GM18508 (cell line): ENCODE results near the gene MRAP.
"Not testable (repeated sequence)": the region's sequence is repeated elsewhere in the genome, so short reads cannot be mapped to it uniquely, and the experiment has no call there.

Experiments used
- ATAC-seq: cut with Tn5 transposase; IDR thresholded peaks from one replicate; pipeline ENCODE4 v1.9.1; 2021; ENCODE audit warnings: moderate number of reproducible peaks; ENCODE audit not compliant: insufficient read depth, unreplicated experiment

Gene MRAP

GRCh38 chr21:32298658-32299081, at the start of gene MRAP:
MRAP (plus strand) TSS chr21:32298855; CDS start chr21:32298972, 117 bp downstream.
- ATAC-seq = no peak

GRCh38 chr21:32249511-32250280, 49.0 kb upstream of the MRAP start:
- ATAC-seq = no peak

- ATAC-seq = no peak
These were observed 46.5 kb upstream of the MRAP start for GRCh38 chr21:32252136-32252535.

- no peak for ATAC-seq
These were observed 45.4 kb upstream of the MRAP start for GRCh38 chr21:32253215-32253641.

DNA sequence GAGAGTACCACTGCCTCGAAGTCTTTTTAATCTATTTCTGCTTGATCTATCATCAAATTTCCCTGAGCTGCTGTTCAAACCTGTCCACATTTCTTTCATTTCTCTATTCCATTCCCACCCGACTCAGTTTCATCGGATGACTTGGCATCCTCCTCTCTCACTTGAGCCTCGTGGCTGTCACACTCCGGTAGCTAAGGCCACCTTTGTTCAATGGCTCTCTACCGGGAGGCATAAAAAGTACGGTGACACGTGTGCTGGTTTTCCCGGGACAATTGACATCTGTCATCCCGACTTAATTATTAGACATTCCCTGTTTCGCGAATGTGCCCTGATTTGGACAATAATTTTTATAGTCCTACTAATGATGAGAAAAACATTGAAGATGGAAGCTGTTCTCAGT, 42.4 kb upstream of the MRAP start:
- ATAC-seq = no peak

- no peak for ATAC-seq
These were observed 41.6 kb upstream of the MRAP start for GRCh38 chr21:32256873-32257620.

- ATAC-seq = no peak
These were observed 40.5 kb upstream of the MRAP start for GRCh38 chr21:32257962-32258785.

DNA sequence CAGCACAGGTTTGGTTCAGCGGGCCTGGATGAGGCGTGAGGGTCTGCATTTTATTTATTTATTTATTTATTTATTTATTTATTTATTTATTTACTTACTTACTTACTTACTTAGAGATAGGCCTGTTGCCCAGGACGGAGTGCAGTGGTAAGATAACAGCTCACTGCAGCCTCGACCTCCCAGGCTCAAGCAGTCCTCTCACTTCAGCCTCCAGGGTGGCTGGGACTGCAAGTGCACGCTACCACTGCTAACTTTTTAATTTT, 39.9 kb upstream of the MRAP start:
- not testable (repeated sequence) for ATAC-seq

DNA sequence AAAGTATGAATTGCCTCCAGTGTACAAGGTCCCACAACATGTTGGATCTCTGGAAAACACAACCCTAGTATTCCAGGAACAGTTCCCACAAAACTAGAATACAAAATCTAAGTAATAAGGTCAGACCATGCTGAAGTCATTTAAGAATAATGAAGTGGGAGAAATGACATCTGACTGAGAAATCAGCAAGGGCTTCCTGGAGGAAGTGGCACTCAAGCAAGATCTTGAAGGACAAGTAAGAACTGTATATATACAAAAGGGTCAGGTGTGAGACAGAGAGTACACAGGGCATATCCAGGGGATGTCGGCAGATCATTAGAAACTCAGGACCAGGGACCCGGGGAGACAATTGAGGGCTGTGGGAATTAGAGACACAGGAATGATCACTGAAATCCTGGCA, 38.5 kb upstream of the MRAP start:
- ATAC-seq = no peak

GRCh38 chr21:32261929-32262328, 36.7 kb upstream of the MRAP start:
- no peak for ATAC-seq

DNA sequence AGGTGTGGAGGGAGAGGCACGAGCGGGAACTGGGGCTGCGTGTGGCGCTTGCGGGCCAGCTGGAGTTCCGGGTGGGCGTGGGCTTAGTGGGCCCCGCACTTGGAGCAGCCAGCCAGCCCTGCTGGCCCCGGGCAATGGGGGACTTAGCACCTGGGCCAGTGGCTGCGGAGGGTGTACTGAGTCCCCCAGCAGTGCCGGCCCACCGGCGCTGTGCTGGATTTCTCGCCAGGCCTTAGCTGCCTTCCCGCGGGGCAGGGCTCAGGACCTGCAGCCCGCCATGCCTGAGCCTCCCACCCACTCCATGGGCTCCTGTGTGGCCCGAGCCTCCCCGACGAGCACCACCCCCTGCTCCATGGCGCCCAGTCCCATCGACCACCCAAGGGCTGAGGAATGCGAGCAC, 33.3 kb upstream of the MRAP start:
- not testable (repeated sequence) for ATAC-seq

DNA sequence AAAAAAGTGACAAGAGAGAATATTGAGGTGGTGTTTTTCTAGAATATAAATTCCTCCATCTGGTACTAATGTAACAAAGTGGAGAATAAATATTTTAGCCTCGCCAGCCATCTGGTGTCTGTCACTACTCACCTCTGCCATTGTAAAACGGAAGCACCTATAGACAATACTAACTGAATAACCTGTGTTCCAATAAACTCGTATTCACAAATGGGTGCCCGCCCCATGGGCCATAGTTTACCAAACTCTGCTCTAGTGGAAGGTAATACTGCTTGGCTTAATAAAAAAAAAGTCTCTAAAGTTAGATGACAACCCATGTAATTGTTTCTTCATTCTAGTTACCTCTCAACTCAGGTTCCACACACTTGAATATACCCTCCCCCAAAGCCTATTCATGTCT, 27.9 kb upstream of the MRAP start:
- no peak for ATAC-seq

- no peak for ATAC-seq
These were observed 22.0 kb upstream of the MRAP start for GRCh38 chr21:32276671-32277070.

- no peak for ATAC-seq
These were observed 20.6 kb upstream of the MRAP start for GRCh38 chr21:32278103-32278502.

DNA sequence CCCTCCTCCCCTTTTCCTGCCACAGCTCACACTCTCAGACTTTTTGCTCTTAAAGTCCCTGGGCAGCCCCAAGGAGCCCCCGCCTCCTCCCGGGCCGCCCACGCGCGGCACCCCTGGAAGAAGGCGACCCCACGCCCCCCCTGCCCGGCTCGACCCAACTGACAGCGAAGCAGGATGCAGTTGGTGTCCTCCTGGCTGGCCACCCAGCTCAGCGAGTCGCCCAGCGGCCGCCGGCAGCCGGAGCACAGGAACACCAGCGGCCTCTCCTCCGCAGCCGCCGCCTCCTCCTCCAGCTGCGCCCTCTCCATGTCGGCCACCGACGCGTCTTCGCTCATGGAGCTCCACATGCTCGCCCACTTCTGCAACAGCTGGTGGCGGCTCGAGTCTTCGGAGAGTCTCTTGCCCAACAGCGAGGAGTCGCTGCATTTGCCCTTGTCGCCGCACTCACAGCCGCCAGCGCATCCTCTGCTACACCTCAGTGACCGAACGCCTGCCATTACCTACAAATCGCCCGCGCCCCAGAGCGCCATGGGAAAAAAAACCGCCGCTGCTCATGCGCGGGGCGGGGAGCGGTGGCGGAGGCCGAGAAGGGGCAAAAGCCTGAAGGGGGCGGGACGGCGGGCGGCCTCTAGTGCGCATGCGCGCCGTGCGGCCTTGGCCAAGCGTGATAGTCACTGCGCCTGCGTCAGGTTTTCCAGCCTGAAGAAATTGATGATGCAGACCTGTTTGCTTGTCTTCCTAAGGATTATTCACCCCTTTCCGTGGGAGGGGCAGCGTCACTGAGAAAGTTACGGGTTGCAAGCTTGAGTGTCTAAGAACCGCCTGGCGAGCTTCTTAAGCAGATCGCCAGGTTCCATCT, 19.9 kb upstream of the MRAP start, which contains the start of gene MIS18A:
Gene MIS18A, minus strand, starts transcription at position 532 of the 859 bp plus-strand sequence. Its CDS starts 35 bp downstream, at position 497.
- peak; percentile 74 for ATAC-seq

DNA sequence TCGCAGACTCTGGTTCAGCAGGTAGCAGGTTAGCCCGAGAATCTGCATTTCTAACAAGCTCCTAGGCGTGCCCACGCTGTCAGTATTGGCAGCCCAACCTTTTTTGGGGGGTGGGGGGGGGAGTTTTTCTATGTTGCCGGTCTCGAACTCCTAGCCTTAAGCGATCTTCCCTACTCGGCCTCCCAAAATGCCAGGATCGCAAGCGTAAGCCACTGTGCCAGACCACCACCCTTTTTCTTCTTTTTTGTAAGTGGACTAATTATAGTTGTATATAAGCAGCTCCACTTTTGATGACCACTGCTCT, 19.3 kb upstream of the MRAP start:
- ATAC-seq = no peak

DNA sequence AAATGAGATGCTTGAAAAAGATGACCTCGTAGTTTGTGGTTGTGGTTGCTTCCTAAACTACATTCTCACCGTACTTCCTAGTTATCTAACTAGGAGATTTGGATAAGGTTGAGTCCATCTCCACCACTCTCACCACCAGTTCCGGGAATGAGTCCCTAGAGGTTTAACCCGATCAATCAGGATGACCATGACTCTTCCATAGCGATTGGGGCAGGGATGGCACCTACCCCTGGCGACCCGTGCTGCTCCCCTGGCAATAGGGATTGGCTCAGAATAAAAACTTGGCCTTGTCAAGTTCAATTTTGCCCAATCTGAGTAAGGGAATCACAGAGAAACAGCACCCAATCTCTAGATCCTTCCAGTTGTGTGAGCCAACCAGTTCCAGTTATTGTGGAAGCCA, 17.1 kb upstream of the MRAP start:
- no peak for ATAC-seq

DNA sequence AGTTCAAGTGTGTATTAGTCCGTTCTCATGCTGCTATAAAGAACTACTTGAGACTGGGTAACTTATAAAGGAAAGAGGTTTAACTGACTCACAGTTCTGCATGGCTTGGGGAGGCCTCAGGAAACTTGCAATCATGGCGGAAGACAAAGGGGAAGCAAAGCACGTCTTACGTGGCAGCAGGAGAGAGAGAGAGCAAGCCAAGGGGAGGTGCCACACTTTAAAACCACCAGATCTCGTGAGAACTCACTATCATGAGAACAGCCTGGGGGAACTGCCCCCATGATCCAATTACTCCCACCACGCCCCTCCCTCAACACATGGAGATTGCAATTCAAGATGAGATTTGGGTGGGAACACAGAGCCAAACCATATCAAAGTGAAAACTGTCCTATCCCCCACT, 15.7 kb upstream of the MRAP start:
- no peak for ATAC-seq

DNA sequence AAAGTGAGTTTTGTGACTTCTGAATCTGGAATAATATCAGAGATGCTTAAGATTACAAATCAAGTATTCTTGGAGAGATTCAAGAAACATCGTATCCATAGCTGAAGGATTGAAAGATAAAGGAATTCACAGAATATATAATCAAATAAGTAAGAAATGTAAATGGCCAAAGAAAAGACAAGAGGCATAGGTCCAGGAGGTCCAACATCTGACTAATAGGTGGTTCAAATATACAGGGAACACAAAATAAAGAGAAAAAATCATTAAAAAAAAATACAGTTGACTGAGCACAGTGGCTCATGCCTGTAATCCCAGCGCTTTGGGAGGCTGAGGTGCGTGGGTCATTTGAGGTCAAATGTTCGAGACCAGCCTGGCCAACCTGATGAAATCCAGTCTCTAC, 13.2 kb upstream of the MRAP start:
- ATAC-seq = no peak

DNA sequence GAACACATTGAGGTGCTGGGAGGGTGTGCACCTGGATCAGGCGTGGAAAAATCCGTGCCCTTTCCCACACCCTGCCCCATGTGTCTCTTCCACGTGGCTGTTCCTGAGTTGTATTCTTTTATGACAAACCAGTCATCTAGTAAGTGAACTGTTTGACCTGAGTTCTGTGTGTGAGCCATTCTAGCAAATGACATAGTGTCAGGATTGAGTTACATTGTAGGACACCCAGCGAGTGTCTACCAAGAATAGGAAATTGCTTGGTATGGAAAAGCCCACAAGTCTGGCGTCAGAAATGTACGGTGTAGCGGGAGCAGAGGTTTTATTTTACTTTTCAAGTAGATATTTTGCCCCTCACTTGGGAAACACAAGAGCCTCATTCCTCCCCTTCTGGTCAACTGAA, 1.2 kb upstream of the MRAP start:
- ATAC-seq = no peak
